ENCODE measurements around the gene PGAM1.

PGAM1 gene

GRCh38 chr10:97408496-97408992 lies 17.4 kb upstream of the PGAM1 start:
- no peak for DNase-seq

DNA sequence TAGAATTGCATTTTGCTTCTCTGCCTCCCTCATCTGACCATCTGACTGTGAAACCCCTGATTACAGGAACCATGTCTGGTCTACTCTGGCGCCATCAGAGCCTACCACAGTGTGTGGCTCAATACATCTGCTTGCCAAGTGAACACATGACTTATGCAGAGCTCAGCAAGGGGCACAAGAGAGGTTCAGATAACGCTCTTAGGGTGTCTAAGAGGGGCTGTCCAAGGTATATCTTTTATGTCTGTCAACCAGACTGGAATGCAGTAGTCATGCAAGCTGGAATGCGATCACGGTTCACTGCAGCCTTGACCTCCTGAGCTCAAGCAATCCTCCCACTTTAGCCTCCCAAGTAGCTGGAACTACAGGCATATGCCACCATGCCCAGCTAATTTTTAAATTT lies 14.6 kb upstream of the PGAM1 start:
- no peak for DNase-seq

DNA sequence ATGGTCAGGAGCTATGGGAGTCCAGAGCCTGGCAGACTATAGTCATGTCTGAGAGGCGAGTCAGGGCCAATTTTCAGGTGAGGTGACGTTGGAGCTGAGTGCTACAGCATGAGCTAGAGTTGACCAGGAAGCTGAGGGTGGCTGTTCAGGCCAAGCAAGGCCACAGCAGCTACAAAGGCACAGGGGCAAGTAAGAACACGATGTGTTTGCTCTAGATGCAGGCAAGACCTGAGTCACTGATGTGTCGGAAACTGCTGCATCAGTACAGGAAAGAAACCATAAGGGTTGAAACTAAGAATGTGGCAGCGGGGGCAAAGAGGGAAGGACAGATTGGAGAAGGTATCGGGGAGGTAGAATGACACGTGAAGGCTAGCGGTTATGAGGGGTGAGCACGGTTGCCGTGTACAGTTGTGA lies 13.1 kb upstream of the PGAM1 start:
- DNase-seq, result peak; percentile 93

GRCh38 chr10:97416565-97416964 lies 9.4 kb upstream of the PGAM1 start:
- peak; percentile 20 for DNase-seq

GRCh38 chr10:97423757-97424098 lies 2.3 kb upstream of the PGAM1 start:
- DNase-seq, result peak; percentile 13

DNA sequence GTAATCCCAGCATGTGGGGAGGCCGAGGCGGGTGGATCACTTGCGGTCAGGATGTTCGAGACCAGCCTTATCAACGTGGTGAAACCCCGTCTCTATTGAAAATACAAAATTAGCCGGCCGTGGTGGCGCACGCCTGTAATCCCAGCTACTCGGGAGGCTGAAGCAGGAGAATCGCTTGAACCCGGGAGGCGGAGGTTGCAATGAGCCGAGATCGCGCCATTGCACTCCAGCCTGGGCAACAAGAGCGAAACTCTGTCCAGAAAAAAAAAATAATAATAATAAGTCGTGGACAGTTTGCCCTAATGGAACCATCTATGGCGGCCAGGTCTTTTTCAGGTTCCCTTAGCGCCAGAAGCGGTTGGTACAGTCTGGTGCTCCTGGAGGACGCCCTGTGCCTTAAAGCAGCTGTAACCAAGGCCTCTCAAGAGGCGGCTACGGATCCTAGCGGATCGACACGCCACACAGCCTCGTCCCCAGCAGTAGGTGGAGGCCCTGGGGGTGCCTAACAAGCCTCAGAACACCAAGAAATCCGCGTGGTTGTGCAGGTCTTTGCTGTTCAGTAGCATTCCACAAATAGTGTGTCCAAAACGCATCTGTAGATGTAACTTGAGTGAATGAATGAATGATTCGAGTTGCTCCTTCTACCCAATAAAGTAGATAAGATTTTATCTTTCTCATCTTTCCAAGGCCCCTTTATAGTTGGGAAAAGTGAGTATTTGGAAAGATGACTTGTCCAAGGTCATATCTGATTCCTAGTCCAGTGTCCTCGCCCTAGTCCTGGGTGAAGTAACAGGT lies 982 bp downstream of the PGAM1 start:
- DNase-seq, result peak; percentile 25

DNA sequence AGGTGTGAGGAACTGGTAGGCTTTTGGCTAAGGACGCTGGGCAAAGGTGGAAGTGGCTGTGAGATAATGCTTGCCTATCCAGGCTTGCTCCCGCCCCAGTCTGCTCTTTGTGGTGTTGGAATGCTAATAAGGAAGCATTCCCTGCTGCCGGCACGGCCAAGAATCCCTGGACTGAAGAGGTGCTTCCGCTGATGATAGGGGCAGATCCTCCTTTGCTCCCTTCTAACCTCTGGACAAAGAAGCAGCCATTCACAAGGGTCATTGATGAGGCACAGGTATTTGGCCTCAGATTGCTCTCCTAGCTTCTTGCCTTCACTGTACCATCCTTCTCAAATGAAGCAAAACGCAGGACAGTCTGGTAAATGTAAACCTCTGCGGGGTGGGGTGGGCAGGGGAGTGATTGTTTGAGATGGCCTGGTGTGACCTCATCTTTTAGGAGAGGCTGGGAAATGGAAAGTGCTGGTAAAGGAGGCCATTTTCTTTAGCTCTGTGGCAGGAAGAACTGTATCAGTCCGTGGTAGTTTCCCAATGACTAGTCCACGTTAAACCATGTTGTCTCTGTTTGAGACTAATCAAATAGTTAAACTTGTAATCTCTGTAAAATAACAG lies 1.7 kb downstream of the PGAM1 start:
- DNase-seq, result peak; percentile 85

DNA sequence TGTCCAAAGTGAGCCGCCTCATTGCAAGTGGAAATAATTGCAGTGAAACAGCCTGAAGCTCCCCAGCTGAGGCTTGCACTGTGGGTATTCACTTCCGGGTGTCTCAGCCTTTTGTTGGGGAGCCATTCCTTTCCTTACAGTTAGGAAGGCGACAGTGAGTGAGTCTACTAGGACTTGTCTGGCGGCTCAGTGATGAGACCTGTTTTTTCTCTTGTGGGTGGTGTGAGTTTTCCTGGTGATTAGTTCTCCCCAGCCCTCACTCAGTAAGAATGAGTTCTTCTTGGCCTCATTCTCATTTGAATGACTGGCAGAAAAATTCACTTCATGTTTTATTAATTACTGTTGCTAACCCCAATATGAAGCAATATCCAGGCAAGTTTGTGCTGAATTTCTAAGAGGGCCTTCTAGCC lies 2.6 kb downstream of the PGAM1 start:
- peak; percentile 60 for DNase-seq

- DNase-seq, result no peak
Measured at GRCh38 chr10:97434055-97434454, 8.1 kb downstream of the PGAM1 start.

GRCh38 chr10:97434557-97434956 lies 8.6 kb downstream of the PGAM1 start:
- DNase-seq, result no peak

GRCh38 chr10:97435211-97435610 lies 9.2 kb downstream of the PGAM1 start:
- DNase-seq, result no peak

GRCh38 chr10:97442277-97442676 lies 16.3 kb downstream of the PGAM1 start:
- no peak for DNase-seq

DNA sequence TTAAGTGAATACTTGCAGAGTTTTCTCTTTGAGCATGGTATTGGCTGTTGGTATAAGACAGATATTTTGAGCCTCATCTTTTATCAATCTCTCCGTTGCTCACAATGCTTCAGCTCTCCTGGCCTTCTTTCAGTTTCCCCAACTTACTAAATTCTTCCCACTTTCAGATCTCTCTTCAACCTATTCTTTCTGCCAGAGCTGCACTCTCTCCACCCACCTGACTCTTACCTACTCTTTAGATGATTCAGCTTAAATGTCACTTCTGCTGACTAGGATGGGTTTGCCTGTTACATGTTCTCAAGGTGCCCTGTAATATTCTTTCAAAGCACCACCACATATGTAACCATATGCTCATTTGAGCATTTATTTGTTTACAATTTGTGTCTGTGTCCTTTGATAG lies 18.2 kb downstream of the PGAM1 start:
- peak; percentile 48 for DNase-seq

GRCh38 chr10:97445357-97445721 lies 19.3 kb downstream of the PGAM1 start:
- DNase-seq, result no peak

GRCh38 chr10:97445722-97446639 lies 20.0 kb downstream of the PGAM1 start, which contains the start of the genes EXOSC1 and ZDHHC16:
Gene EXOSC1 (minus strand): TSS chr10:97446006. CDS start chr10:97445985, 21 bp downstream.
Gene ZDHHC16 (plus strand): TSS chr10:97446175. CDS start chr10:97451676, 5,501 bp downstream.
- DNase-seq, result peak; percentile 97

- no peak for DNase-seq
Measured at GRCh38 chr10:97450828-97451227, 24.8 kb downstream of the PGAM1 start.

DNA sequence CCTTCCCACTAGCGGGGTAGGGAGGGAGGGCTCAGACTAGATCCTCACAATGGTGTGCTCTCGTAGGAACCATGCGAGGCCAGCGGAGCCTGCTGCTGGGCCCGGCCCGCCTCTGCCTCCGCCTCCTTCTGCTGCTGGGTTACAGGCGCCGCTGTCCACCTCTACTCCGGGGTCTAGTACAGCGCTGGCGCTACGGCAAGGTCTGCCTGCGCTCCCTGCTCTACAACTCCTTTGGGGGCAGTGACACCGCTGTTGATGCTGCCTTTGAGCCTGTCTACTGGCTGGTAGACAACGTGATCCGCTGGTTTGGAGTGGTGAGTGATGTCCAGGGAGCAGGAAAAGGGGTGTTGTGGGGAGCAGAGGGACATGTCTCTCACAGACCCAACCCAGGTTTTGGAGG lies 25.6 kb downstream of the PGAM1 start:
- DNase-seq, result no peak

DNA sequence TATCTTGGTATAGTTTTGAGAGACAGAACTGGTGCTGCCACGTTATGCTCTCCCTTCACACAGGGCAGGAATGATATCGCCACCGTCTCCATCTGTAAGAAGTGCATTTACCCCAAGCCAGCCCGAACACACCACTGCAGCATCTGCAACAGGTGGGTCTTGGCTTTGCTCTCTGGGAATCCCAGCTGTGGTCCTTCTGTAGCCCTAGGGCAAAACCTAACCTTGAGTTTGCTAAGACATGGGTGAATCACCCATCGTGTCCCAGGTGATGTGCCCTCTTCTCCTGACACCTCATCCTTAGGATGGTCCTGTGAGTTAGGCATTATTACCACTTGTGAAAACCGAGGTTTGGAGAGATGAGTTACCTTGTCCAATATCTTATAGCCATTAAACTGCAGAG lies 26.4 kb downstream of the PGAM1 start:
- no peak for DNase-seq

- no peak for DNase-seq
Measured at GRCh38 chr10:97454330-97455036, 28.5 kb downstream of the PGAM1 start.

DNA sequence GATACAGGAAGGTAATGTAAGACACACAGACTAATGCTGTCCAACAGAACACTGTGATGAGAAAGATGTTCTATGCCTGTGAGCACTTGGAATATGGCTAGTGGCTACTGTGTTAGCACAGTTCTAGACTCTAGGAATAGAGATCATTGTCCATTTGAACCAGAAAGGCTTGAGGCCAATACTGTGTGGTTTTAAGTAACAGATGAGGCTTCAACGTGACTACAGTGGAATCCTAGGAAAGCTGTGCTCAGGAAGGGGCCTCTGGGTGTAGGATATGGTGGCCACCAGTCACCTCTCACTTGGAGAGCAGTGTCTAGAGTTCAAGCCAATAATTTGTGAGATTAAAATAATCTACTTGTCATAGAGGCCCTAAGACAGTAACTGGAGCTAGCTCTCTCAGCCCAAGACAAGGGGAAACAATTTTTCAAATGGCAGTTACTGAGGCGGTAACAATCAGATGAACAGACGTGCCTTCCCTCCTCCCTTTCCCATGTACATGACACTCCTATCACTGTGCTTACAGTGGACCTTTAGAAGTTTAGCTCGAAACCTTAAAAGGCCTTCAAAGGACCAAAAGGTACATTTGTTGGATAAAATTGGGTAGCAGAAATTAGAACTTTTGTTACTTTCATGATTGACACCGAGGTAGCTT lies 30.2 kb downstream of the PGAM1 start:
- no peak for DNase-seq

GRCh38 chr10:97456686-97457065 lies 30.7 kb downstream of the PGAM1 start:
- no peak for DNase-seq

- DNase-seq, result no peak
Measured at GRCh38 chr10:97459111-97459510, 33.1 kb downstream of the PGAM1 start.
